ENCODE measurements around the gene KIF7.

The KIF7 gene

DNA sequence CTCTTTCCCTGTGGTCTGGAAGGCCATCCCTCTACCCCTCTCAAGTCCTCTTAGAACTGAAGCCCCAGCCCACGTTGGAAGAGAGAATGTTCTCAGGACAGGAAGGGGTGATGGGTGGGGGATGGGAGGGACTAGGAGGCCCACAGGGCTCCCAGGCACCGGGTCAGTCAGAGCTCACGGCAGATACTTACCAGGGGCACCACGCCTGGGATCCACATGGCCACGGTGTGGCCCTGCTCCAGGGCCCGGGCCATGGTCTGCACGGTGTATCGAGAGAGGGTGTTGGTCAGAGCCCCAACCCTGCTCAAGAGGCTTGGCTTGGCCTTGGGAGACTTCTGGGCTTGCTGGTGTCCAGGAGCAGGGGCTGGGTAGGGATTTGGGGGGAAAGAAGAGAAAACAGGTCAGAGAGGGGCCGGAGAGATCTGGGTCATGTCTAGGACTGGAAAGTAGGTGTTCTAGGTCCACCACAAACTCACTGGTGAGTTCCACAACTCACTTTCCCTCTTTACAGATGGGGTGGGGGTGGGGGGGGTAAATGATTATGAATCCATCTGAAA, 14.1 kb upstream of the KIF7 start:
- no peak for TF ChIP-seq CTCF (IDR thresholded peaks at IDR 0.05; ENCODE audit: insufficient read depth, low read length, poor library complexity, severe bottlenecking)
- Histone ChIP-seq H3K4me3 (replicated peaks; ENCODE audit: low read depth, low read length) (no peak overlapping the region), H3K36me3 (ENCODE audit: control insufficient read depth, insufficient read depth, low read length) (no peaks in the 10 kb centered on the region), H3K27me3 (replicated peaks; ENCODE audit: control insufficient read depth, insufficient read depth, low read length) (no peaks in the 10 kb centered on the region; the same call in 1 of the 2 replicates)
- no peak for DNase-seq (ENCODE audit: extremely low read depth, insufficient read length)

DNA sequence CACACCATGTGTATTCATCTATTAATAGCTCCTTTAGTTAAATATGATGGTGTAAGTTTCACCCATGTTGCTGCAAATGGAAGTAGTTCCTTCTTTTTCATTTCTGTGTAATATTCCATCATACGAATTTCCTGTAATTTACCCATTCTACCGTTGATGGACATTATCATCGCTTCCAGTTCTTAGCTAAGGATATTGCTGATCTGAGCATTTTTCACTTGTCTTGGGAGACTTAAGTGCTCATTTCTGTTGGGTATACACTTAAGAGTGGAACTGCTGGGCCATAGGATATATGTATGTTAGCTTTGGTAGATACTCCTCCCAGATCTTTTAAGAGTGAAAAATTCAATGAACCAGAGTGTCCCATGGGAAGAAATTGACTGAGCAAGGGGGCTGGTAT, 12.9 kb upstream of the KIF7 start:
- no peaks in the 10 kb centered on the region; the same call in 1 of the 2 replicates for H3K27me3 ChIP-seq (replicated peaks; ENCODE audit: control insufficient read depth, insufficient read depth, low read length)
- DNase-seq (ENCODE audit: extremely low read depth, insufficient read length), result no peak
- no peak for TF ChIP-seq CTCF (IDR thresholded peaks at IDR 0.05; ENCODE audit: insufficient read depth, low read length, poor library complexity, severe bottlenecking)
- no peaks in the 10 kb centered on the region for H3K36me3 ChIP-seq (ENCODE audit: control insufficient read depth, insufficient read depth, low read length)
- H3K4me3 ChIP-seq (replicated peaks; ENCODE audit: low read depth, low read length), result no peak overlapping the region

GRCh38 chr15:89667706-89667960, 12.4 kb upstream of the KIF7 start:
- TF ChIP-seq CTCF (IDR thresholded peaks at IDR 0.05; ENCODE audit: insufficient read depth, low read length, poor library complexity, severe bottlenecking), result no peak
- no peaks in the 10 kb centered on the region; the same call in 1 of the 2 replicates for H3K27me3 ChIP-seq (replicated peaks; ENCODE audit: control insufficient read depth, insufficient read depth, low read length)
- no peak overlapping the region for H3K4me3 ChIP-seq (replicated peaks; ENCODE audit: low read depth, low read length)
- H3K36me3 ChIP-seq (ENCODE audit: control insufficient read depth, insufficient read depth, low read length), result no peaks in the 10 kb centered on the region
- no peak for DNase-seq (ENCODE audit: extremely low read depth, insufficient read length)

DNA sequence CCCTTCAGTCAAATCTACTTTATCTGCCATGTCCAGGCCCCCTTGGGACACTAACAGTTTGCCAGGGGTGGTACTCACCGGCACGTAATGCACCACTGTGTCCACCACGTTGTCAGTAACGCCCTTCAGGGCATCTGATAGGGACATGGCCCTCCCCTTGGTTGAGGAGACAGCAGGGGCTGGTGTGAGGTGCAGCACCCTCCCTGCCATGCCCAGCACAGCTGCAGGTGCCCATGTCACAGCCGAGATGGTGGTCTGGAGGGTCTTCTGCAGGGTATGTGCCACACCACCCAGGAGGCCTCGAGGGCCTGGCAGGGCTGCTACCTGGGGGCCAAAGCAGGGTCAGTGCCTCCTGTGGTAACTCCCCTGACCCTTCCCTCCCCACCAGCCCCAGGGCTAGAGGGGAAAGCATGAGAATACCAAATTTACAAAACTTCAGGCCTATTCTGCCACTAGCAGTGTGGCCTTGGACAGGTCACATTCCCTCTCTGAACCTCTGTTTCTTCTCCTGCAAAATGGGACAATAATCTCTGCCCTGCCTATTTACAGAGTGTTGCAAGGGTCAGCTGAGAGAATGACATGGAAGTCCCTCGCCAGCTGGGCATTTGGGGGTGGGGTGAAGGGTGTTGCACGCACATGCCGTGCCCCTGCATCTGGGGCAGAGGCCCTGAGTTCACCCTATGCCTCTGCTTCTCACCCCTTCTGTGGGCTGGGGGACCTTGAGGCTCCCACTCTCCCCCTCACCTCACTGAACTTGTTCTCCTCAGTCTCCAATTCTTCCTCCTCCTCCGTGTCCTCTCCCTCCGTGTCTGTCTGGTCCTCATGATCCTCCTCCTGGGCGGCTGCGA, 11.8 kb upstream of the KIF7 start:
- DNase-seq (ENCODE audit: extremely low read depth, insufficient read length), result no peak
- Histone ChIP-seq H3K4me3 (replicated peaks; ENCODE audit: low read depth, low read length) (no peak overlapping the region), H3K36me3 (ENCODE audit: control insufficient read depth, insufficient read depth, low read length) (no peaks in the 10 kb centered on the region), H3K27me3 (replicated peaks; ENCODE audit: control insufficient read depth, insufficient read depth, low read length) (no peaks in the 10 kb centered on the region; the same call in 1 of the 2 replicates)
- no peak for TF ChIP-seq CTCF (IDR thresholded peaks at IDR 0.05; ENCODE audit: insufficient read depth, low read length, poor library complexity, severe bottlenecking)

- no peak for DNase-seq (ENCODE audit: extremely low read depth, insufficient read length)
- Histone ChIP-seq H3K36me3 (ENCODE audit: control insufficient read depth, insufficient read depth, low read length) (no peaks in the 10 kb centered on the region), H3K4me3 (replicated peaks; ENCODE audit: low read depth, low read length) (no peak overlapping the region; the same call in 1 of the 2 replicates), H3K27me3 (replicated peaks; ENCODE audit: control insufficient read depth, insufficient read depth, low read length) (no peaks in the 10 kb centered on the region; the same call in 1 of the 2 replicates)
- TF ChIP-seq CTCF (IDR thresholded peaks at IDR 0.05; ENCODE audit: insufficient read depth, low read length, poor library complexity, severe bottlenecking), result no peak
Observed at GRCh38 chr15:89666184-89666857, 11.1 kb upstream of the KIF7 start.
